Airway epithelial cell (primary cell): ENCODE data around the gene SLC9A4. TPM values are rescaled to one million over a fixed set of nuclear protein-coding genes. Genes with fewer than 3 reads are reported as not detected.

ENCODE experiments used
- total RNA-seq: library from RNA; depleted of rRNA; stranded (reverse); fragments of >200 nt; gene quantifications from 2 replicates; pipeline ENCODE4 v1.2.3, GENCODE V29; 2015

SLC9A4 gene
- total RNA-seq = not detected in 2 replicates

GRCh38 chr2:102473020-102473419, at the start of gene SLC9A4:
TSS of gene SLC9A4 (plus strand) at chr2:102473226. CDS start at chr2:102473760, 534 bp downstream.

Other genes starting within 250 kb of the SLC9A4 start
- 0.56 and 1.1 TPM in 2 replicates for gene IL1RL1, start 161.7 kb upstream of the SLC9A4 start, total RNA-seq
- gene IL18R1, start 117.4 kb upstream of the SLC9A4 start, total RNA-seq = 0.84 and 1.2 TPM in 2 replicates
- not detected in 2 replicates for gene IL18RAP, start 50.1 kb upstream of the SLC9A4 start, total RNA-seq
- gene SLC9A2, start 146.3 kb downstream of the SLC9A4 start, total RNA-seq = 0.07 TPM in 1 of 2 replicates, not detected in the other